ENCODE results near the gene PPA2. TPM values are rescaled to one million over a fixed set of nuclear protein-coding genes. Genes with fewer than 3 reads are reported as not detected.

The PPA2 gene
- total RNA-seq, 1 donor from 2014 or later = 49.3 TPM

GRCh38 chr4:105343146-105343931, 130.5 kb downstream of the PPA2 start:
- H3K36me3 ChIP-seq = peaks cover 0 to 5% of the 10 kb centered on the region in 2 donors
- H3K27ac ChIP-seq = no peak overlapping the region
- DNase-seq (ENCODE audit: low spot score in 2 of 2) = no peak
- no peaks in the 10 kb centered on the region for H3K9me3 ChIP-seq
- no peaks in the 10 kb centered on the region for H3K27me3 ChIP-seq
- intact Hi-C loops (cut with DNase I) = no loop called here
- no peak overlapping the region for H3K4me3 ChIP-seq
- H3K4me1 ChIP-seq = no peaks in the 10 kb centered on the region
- TF ChIP-seq CTCF (IDR thresholded peaks at IDR 0.05) = no peak

GRCh38 chr4:105329081-105329480, 144.8 kb downstream of the PPA2 start:
- intact Hi-C loops (cut with DNase I) = no loop called here
- Histone ChIP-seq H3K9me3 (no peaks in the 10 kb centered on the region), H3K27me3 (no peaks in the 10 kb centered on the region), H3K4me3 (no peak overlapping the region), H3K36me3 (peaks cover 0 to 8% of the 10 kb centered on the region in 2 donors), H3K27ac (no peak overlapping the region), H3K4me1 (no peaks in the 10 kb centered on the region)
- DNase-seq (ENCODE audit: low spot score in 2 of 2) = no peak
- no peak for TF ChIP-seq CTCF (IDR thresholded peaks at IDR 0.05)

- TF ChIP-seq CTCF (IDR thresholded peaks at IDR 0.05) = no peak
- H3K27ac ChIP-seq = no peak overlapping the region
- DNase-seq (ENCODE audit: low spot score in 2 of 2) = no peak
- H3K4me3 ChIP-seq = no peak overlapping the region
- no peaks in the 10 kb centered on the region for H3K27me3 ChIP-seq
- no peaks in the 10 kb centered on the region for H3K4me1 ChIP-seq
- intact Hi-C loops (cut with DNase I) = no loop called here
- H3K36me3 ChIP-seq = peaks cover 0 to 3% of the 10 kb centered on the region in 2 donors
- H3K9me3 ChIP-seq = no peaks in the 10 kb centered on the region
These were observed 145.9 kb downstream of the PPA2 start for GRCh38 chr4:105327956-105328355.

- intact Hi-C loops (cut with DNase I) = no loop called here
- no peak overlapping the region for H3K4me3 ChIP-seq
- H3K9me3 ChIP-seq = no peaks in the 10 kb centered on the region
- no peak for DNase-seq (ENCODE audit: low spot score in 2 of 2)
- no peak overlapping the region for H3K27ac ChIP-seq
- no peaks in the 10 kb centered on the region for H3K27me3 ChIP-seq
- no peak for TF ChIP-seq CTCF (IDR thresholded peaks at IDR 0.05)
- H3K4me1 ChIP-seq = no peaks in the 10 kb centered on the region
- no peaks in the 10 kb centered on the region for H3K36me3 ChIP-seq
These were observed 146.6 kb downstream of the PPA2 start for GRCh38 chr4:105327222-105327621.

Other genes starting within 250 kb of the PPA2 start
- gene ARHGEF38, start 78.6 kb upstream of the PPA2 start, total RNA-seq = not detected
- gene INTS12, start 234.6 kb upstream of the PPA2 start, total RNA-seq = 11.5 TPM
- 4.4 TPM for gene GSTCD, start 234.7 kb upstream of the PPA2 start, total RNA-seq